ENCODE data around the gene CSRP1. TPM values are rescaled to one million over a fixed set of nuclear protein-coding genes. Genes with fewer than 3 reads are reported as not detected.
A peak's percentile ranks its signal among the peaks of the same experiment; 100 is the strongest.

CSRP1 gene
- total RNA-seq, 4 donors from 2014 or later = 548 to 1,751 (median 1,444) TPM

DNA sequence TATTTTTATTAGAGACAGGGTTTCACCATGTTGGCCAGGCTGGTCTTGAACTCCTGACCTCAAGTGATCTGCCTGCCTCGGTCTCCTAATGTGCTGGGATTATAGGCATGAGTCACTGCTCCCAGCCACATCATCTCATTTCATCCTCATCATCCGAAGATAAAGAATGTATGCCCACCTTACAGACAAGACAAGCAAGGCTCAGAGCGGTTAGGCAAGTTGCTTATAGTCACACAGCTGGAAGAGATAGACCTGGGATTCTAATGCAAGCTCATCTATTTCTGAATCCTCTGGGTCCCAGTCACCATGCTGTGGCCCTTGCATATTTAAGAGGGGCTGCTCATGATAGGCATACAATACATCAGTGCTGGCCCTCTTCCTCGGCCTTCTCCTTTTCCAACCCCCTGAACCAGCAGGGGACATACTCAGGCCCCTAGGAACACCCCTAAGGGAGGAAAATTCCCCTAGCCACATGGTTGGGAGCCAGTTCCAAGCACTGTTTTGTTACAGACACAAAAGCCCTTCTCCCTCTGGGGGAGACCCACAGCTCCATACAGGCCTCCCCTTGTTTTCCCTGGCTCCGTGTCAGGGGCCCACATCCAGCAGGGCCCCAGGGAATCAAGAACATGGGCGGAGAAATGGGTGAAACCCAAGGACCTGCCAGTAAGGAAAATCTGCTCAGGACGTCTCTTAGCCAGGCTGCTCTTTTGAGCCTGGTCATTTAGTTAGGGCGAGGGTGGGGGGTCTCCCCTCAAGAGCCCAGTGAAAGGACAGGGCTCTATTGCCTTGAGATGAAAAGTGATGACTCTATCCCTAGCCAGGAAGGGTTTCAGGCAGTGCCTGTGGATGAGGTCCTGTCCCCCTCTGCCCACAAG lies 6.9 kb downstream of the CSRP1 start:
- Histone ChIP-seq H3K36me3 (peaks cover 0 to 7% (median 0%) of the 10 kb centered on the region in 3 donors), H3K4me3 (peak overlapping the region in 2 of 4 donors; percentile 11 to 14), H3K4me1 (peaks cover 5 to 98% (median 74%) of the 10 kb centered on the region in 4 donors), H3K27me3 (no peaks in the 10 kb centered on the region), H3K27ac (peak overlapping the region; percentile 88 to 98 (median 92)), H3K9me3 (no peaks in the 10 kb centered on the region)
- DNase-seq (ENCODE audit: low spot score in 2 of 2) = no peak
- TF ChIP-seq, protein P1, sequence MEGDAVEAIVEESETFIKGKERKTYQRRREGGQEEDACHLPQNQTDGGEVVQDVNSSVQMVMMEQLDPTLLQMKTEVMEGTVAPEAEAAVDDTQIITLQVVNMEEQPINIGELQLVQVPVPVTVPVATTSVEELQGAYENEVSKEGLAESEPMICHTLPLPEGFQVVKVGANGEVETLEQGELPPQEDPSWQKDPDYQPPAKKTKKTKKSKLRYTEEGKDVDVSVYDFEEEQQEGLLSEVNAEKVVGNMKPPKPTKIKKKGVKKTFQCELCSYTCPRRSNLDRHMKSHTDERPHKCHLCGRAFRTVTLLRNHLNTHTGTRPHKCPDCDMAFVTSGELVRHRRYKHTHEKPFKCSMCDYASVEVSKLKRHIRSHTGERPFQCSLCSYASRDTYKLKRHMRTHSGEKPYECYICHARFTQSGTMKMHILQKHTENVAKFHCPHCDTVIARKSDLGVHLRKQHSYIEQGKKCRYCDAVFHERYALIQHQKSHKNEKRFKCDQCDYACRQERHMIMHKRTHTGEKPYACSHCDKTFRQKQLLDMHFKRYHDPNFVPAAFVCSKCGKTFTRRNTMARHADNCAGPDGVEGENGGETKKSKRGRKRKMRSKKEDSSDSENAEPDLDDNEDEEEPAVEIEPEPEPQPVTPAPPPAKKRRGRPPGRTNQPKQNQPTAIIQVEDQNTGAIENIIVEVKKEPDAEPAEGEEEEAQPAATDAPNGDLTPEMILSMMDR (IDR thresholded peaks at IDR 0.05) = no peak
- peak; percentile 49 to 82 for TF ChIP-seq EP300 (IDR thresholded peaks at IDR 0.05)
- 28 to 30% methylated on average over 8 of the region's 8 CpGs for WGBS, 2 donors

DNA sequence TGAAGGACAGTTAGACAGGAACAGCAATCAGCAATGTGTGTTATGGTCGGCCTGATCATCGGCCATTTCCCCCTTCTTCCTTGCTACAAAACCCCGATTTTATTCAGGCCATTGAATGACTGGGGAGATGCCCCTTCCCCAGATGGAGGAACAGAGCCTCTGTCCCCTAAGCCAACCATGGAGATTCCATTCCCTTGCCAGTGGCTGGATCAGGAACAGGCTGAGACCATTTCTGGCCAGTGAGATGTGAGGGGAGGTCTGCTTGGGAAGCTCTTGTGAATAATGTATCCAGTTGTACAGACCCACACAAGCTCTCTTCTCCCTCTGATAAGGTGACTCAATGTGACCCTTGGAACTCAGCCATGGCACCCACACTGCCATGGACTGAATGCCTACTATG lies 7.7 kb downstream of the CSRP1 start:
- TF ChIP-seq POLR2A (IDR thresholded peaks at IDR 0.05) (no peak), EP300 (IDR thresholded peaks at IDR 0.05) (no peak)
- TF ChIP-seq, protein P1 (IDR thresholded peaks at IDR 0.05) = no peak
- H3K27ac ChIP-seq = peak overlapping the region; percentile 88 to 98 (median 92)
- H3K9me3 ChIP-seq = no peaks in the 10 kb centered on the region
- H3K4me3 ChIP-seq = no peak overlapping the region
- H3K36me3 ChIP-seq = peaks cover 0 to 13% (median 0%) of the 10 kb centered on the region in 3 donors
- no peaks in the 10 kb centered on the region for H3K27me3 ChIP-seq
- no peak for DNase-seq (ENCODE audit: low spot score in 2 of 2)
- peaks cover 8 to 98% (median 79%) of the 10 kb centered on the region in 4 donors for H3K4me1 ChIP-seq
- WGBS, 2 donors = 46 to 61% methylated on average over 3 of the region's 3 CpGs

DNA sequence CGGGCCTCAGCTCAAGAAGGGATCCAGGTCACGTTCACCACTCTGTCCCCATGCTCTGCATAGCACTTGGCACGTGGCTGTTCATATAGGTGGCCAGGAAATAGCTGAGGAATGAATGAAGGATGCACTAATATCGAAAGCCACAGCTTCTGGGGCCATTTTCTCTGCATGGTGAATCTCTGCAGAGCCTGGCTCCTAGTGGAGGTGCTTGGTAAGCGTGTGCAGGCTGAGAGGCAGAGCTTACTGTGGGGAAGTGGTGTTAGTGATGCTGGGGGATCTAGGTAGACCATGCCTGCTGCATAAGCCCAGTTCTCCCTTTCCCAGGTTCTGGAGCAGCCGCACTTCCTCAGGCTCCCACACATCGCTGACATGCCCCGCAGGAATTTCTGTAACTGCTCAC lies 8.3 kb downstream of the CSRP1 start:
- Histone ChIP-seq H3K4me3 (peak overlapping the region in 1 of 4 donors; percentile 3), H3K4me1 (peaks cover 8 to 98% (median 82%) of the 10 kb centered on the region in 4 donors), H3K9me3 (no peaks in the 10 kb centered on the region), H3K36me3 (peaks cover 0 to 19% (median 0%) of the 10 kb centered on the region in 3 donors), H3K27me3 (no peaks in the 10 kb centered on the region), H3K27ac (peak overlapping the region; percentile 88 to 98 (median 93))
- no peak for DNase-seq (ENCODE audit: low spot score in 2 of 2)
- WGBS, 2 donors = 51 to 69% methylated on average over 8 of the region's 8 CpGs
- TF ChIP-seq EP300 (IDR thresholded peaks at IDR 0.05) (no peak), POLR2A (IDR thresholded peaks at IDR 0.05) (no peak)
- TF ChIP-seq, protein P1 (IDR thresholded peaks at IDR 0.05) = no peak

DNA sequence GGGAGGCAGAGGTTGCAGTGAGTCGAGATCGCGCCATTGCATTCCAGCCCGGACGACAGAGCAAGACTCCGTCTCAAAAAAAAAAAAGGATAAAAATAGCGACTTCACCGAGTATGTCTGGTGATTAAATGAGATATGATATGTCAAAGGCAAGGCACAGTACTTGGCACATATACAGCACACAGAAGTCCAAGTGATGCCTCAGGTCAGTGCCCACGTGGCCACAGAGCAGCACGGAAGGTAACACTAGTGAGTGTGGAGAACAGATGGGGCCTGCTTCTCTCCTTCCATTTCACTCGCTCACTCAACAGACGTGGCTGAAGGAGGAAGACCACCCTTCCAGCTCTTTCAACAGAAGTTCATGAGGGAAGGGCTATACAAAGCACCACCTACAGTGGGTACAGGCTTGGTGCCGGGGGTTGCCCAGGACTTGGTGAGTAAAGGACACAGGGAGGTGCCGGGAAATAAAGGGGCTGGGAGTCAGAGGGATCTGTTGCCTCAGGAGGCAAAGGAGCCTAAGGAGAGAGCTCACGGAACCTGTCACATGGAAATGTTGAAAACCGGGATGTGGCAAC lies 8.9 kb downstream of the CSRP1 start:
- Histone ChIP-seq H3K4me1 (peaks cover 8 to 98% (median 85%) of the 10 kb centered on the region in 4 donors), H3K27me3 (no peaks in the 10 kb centered on the region), H3K9me3 (no peaks in the 10 kb centered on the region), H3K27ac (peak overlapping the region; percentile 88 to 98 (median 93)), H3K36me3 (peaks cover 0 to 25% (median 0%) of the 10 kb centered on the region in 3 donors), H3K4me3 (no peak overlapping the region)
- TF ChIP-seq EP300 (IDR thresholded peaks at IDR 0.05) (no peak), POLR2A (IDR thresholded peaks at IDR 0.05) (no peak)
- TF ChIP-seq, protein P1 (IDR thresholded peaks at IDR 0.05) = no peak
- 65 to 69% methylated on average over 16 of the region's 16 CpGs for WGBS, 2 donors
- DNase-seq (ENCODE audit: low spot score in 2 of 2) = no peak

DNA sequence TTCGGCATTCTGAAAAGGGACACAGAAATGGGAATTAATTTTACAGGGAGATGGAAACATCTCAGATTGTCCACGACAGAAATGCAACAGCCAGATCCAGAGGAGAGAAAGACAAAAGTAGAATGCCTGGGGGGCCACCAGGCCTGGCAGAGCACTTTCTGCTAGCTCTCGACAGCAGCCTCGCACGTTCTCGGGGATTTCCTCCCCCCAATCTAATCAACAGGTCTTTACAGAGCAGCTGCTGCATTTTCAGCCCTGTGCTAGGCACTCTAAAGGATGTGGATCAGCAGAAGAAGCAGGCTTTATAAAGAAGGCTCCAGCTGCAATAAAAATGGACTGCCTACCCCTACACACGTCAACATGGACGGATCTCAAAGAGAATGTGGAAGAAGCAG lies 10.6 kb downstream of the CSRP1 start:
- 20% methylated on average over 8 of the region's 8 CpGs for WGBS, 2 donors
- Histone ChIP-seq H3K4me1 (peaks cover 8 to 98% (median 86%) of the 10 kb centered on the region in 4 donors), H3K27ac (peak overlapping the region; percentile 88 to 98 (median 93)), H3K4me3 (peak overlapping the region in 3 of 4 donors; percentile 5 to 13 (median 5)), H3K9me3 (no peaks in the 10 kb centered on the region), H3K27me3 (no peaks in the 10 kb centered on the region), H3K36me3 (peaks cover 0 to 32% (median 0%) of the 10 kb centered on the region in 3 donors)
- DNase-seq (ENCODE audit: low spot score in 2 of 2) = no peak
- TF ChIP-seq POLR2A (IDR thresholded peaks at IDR 0.05) = peak in 1 of 2 donors; percentile 4
- no peak for TF ChIP-seq EP300 (IDR thresholded peaks at IDR 0.05)

All from tibial nerve (tissue), 4 donors.